Activated T-helper 1 cell treated with anti-CD3 and anti-CD28 coated beads, Interleukin-2, amount 50 U/mL, for 16 hours (primary cell): Measurements from ENCODE around the gene YTHDC1.
"Not testable (repeated sequence)": the region's sequence is repeated elsewhere in the genome, so short reads cannot be mapped to it uniquely, and the experiment has no call there.

Source experiments
- DNase-seq, 2 donors: peaks; one replicate each; pipeline ENCODE4 v3.0.0-alpha.2; 2020; ENCODE audit warnings: low read depth in 1 of 2, low spot score in 1 of 2

The YTHDC1 gene

DNA sequence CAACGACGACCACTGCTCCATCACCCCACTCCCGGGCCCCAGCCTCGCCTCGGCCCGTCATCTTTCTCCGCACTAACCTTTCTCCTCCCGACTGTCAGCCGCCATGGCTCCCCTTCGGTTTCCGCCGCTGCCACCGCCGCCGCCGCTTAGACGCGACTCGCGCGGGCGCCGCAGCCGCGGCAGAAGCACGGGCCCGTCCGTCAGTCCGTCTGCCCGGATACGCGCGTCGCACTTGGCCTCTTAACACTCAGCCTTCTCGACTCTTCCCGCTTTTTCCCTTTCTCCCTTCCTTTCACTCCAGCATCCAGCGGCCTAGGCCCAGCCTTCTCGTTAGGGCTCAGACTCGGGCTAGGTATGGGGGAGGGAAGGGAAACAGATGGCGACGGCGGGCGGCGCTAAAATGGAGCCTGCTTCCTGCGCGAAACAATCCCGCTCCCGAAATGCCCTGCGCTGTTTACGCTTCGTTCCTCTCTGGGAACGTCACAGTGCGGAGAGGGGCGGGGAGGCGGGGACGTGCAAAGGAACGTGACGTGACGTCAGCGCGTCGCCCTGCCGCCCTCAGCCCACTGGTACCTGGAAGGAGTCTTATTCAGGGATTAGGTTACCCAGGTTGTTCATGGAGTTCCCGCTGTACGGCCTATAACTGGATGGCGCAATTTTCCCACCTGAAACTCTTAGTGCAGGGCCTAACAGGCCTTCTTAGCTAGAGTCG lies at the start of gene YTHDC1:
YTHDC1 (minus strand) TSS at position 442 of the 712 bp plus-strand sequence; CDS start at position 105, 337 bp downstream.
- peak; percentile 90 to 91 for DNase-seq

DNA sequence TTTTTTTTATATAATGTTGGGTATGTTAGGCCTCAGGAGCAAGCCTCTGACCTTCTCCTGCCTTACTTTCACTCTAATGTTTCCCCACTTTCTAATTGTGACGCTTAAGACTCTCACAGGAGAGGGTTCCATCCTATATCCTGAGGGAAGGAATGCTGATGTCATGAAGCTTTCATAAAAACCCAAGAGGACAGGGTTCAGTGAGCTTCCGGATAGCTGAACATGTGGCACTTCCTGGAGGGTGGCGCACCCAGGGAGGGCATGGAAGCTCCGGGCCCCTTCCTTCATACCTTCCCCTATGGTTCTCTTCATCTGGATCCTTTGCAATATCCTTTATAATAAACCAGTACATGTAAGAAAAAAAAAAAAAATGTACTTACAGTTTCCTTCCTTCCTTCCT lies 49.4 kb upstream of the YTHDC1 start:
- DNase-seq = no peak

DNA sequence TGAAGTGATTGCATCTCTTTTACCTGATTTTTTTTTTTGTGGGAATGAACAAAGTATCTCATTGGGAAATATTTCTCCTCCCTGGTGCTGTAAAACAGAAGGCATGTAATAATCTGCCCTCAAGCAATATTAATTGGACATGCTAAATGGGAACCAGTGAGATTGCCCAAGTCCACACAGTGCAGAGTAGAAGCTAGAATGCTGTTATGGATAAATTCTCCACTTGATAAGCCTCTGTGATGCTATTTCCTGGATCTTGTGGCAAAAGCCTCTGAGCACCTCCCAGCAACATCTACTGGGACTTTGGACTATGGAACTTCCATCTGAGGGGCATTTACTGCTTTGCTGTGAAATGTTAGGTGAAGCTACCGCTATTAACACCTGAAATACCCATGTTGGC lies 46.9 kb upstream of the YTHDC1 start:
- DNase-seq = no peak

DNA sequence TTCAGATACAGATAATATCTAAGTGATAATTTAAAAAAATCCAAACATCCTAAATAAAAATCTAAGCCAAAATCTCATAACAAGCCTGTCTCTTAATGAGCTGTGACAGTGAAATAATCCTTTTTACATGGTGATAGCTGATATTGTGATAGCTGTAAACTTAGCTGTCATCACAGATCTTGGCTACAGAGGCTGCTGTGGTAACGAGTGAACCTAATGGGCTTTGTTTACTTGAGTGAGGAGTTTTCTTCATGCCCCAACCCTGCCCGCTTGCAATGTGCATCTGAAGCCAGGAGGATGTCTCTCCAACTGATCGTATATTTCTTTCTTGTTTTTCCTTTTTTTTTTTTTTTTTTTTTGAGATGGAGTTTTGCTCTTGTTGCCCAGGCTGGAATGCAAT lies 41.5 kb upstream of the YTHDC1 start:
- no peak for DNase-seq

DNA sequence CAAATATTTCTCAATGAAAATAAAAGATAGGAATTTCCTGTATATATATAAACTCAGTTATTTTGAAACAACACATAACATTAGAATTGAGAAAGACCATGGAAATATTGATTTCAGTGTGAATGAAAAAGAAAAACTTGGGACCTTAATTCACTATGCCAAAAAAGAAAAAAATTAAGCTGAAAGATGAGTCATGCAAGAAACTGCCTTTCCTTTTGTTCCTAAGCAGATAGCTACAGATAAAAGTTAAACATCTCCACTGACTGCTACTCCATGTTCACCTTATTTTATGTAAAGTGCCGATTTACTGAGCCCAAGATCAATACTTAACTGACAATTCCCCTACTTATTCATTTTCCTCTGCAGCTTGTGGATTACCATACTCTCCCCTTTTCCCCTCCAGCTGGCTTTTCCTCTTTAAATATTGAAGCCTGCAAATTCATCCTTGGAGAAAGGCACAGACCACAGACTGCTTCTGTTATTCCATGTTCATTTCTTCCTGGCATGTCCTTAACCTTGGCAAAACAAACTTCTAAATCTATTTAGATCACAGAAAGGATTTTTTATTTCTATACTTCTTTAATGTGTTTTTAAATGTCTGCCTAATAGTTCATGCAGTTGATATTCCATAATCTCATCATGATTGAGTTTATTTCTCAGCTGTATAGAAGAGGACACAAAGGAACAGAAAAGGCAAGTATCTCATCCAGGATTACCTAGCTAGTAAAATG lies 40.5 kb upstream of the YTHDC1 start:
- DNase-seq = no peak

DNA sequence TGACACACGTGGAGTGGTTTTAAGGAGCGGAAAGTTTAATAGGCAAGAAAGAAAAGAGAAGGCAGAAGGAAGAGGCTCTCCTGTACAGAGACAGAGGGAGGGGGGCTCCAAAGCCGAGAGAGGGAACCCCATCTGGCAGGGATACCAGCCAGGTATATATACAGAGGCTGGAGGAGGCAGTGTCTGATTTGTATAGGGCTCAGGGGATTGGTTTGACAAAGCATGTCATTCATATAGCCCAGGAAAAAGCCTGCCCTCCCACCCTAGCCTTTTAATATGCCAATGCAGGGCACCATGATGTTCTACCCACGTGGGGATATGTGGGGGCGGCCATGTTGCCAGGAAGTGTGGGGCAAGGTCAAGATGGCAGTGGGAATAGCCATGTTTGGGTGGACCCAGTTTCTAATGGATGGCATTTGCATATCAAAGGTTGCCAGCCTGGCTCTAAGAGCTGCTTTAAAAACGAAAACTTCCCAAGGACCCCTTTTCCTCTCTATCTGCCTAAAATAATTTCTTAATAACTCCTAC lies 39.6 kb upstream of the YTHDC1 start:
- not testable (repeated sequence) for DNase-seq

DNA sequence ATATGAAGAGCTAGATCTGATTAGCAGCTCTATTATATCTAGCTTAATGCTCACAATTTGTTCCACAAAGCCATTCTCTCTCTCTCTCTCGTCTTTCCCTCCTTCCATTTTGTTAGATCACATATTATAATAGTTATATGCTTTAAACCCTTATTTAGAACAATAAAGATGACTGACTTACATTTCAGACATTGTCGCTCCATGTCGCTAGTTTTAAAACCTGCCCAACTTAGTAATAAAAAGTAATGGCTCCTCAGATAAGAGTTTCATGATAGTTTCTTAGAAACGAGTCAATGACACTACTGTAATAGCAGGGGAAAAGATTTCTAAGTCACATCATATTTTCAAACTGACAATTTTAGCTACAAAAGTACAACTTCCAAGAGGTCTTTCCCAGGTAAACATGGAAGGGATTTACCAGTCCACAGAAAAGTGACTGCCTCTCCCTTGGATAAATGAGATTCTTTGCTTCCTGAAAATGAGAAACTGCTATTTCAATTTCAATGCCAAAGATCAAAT lies 38.5 kb upstream of the YTHDC1 start:
- DNase-seq = no peak

DNA sequence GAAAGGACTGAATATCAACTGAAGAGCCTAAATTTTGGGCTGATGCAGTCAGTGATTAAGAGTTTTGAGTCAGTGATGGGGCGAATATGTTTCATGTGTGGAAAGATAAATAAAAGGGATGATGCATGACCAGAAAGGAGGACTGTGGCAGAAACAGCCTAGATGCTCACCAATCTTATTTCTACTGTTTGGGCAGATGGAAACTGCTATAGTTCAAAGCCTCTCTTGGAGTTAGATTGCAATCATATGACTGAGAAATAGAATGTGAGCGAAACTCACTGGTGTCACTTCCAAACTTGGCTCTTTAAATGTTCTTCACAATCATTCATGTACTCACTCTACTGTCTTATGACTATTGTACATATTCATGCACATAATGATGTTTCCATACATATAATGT lies 35.4 kb upstream of the YTHDC1 start:
- no peak for DNase-seq

DNA sequence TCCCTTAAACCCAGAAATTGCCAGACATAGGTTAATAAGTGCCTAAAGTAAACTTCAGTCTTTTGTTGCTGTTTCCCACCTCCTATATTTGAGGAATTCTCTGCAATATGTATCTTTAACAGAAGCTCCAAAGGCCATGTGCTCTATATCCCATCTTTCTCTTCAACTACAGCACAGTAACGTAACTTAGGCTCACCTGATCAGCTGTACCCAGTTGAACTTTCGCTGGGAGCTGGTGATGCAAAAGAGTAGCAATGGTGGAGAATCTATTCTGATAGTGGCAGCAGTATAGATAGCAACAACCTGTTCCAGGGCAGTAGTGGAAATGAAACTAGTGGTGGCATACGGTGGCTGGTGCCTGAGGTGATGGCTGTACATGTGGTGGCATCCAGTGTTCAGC lies 33.2 kb upstream of the YTHDC1 start:
- DNase-seq = no peak

DNA sequence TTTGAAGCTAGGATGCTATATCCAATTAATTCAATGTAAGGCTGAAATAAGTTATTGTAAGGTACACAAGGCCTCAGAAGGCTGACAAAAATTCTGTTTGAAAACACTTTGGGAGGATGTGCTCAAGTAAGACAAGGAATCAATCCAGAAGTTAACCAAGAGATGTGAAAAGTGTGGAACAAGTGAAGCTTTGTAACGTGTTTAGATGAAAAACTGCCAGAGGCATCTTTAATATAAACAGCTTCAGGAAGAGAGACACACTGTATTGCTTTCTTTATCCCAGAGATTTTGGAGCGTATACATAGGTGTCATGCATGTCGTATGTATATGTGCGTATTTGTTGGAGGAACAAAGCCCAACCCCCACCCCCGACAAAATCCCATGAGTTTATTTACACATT lies 28.3 kb upstream of the YTHDC1 start:
- no peak for DNase-seq

DNA sequence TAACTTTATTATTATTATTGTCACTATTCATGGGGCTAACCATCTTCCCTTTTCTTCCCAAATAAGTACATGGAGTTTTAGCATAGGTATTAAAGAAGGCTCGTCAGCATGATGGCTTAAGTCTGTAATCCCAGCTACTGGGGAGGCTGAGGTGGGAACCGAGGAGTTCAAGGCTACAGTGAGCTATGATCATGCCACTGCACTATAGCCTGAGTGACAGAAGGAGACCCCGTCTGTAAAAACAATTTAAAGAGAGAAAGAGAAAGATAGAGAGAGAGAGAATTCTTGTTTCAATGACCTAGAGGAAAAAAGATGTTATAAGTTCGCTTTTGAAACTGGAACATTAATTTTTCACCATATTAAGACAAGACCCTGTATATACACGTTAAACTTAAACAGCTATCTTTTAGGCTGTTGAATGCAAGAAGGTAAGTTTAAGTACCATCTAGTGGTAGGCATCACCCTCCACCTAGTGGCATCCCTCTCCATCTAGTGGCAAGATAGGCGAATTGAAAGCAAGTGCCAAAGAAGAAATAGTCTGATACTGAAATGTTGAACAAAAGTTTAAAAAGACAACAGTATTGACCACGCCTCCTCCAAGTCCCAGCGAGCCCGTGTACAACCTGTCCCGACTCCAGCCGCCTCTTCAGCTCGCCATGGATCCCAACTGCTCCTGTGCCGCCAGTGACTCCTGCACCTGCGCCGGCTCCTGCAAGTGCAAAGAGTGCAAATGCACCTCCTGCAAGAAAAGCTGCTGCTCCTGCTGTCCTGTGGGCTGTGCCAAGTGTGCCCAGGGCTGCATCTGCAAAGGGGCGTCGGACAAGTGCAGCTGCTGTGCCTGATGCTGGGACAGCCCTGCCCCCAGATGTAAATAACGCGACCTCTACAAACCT lies 26.0 kb upstream of the YTHDC1 start:
- DNase-seq = peak in 1 of 2 donors; percentile 10

DNA sequence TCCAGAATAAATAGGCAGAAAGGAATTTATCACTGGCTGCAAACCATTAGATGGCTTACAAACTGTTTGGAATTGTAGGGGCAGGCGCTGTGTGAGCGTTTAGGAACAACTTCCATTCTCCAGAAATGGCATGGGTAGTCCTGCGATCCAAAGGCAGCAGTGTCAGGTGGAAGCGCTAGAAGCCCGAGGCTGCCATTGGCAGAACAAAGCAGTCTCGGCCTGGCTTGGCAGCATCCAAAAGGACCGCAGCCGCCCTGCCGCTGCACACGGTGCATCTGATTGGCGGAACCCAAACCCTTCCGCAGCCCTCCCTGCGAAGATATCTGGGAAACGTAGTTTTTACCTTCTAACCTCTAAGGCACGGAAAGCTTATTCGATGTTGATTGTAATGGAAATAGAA lies 23.6 kb upstream of the YTHDC1 start:
- peak; percentile 17 to 32 for DNase-seq

DNA sequence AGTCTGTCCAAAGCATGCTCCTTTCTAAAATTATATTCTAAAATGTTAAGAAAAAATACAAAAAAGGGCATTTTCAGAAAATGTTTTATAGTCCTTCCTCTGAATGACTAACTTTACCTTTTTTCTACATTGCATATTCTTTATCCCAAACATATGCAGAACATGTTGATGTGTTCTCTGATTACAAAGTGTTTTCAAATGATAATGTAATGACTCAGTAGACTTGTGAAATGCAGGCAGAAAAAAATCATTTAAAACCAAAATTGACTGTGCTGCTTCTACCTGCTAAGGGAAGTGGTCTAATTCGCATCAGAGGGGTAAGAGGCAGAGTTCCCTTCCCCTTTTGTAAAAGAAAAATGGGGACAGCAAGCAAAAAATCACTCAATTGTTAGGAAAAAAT lies 22.7 kb upstream of the YTHDC1 start:
- no peak for DNase-seq

DNA sequence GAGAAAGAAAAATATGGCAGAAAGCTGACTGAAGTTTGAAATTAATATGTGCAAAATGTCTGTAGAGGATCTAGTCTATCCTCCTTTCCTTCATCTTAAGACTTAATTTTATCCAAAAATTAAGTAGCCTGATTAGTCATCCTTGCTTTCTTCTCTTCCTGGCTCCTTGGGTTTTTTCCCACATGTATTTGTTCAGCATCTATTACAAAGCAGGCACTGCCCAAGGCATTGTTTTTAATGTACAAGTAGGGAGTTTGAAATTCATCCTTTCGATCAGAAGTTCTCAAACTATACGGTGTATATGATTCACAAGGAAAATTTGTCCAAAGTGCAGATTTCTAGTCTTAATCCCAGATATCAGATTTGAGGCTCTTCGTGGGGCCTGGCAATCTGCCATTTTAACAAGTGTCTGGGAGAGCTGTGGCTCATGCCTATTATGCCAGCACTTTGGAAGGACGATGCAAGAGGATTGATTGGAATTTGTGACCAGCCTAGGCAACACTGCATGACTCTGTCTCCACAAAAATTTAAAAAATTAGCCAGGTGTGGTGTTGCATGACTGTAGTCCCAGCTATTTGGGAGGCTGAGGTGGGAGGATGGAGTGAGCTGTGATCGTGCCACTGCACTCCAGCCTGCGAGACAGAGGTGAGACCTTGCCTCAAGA lies 19.4 kb upstream of the YTHDC1 start:
- DNase-seq = no peak

DNA sequence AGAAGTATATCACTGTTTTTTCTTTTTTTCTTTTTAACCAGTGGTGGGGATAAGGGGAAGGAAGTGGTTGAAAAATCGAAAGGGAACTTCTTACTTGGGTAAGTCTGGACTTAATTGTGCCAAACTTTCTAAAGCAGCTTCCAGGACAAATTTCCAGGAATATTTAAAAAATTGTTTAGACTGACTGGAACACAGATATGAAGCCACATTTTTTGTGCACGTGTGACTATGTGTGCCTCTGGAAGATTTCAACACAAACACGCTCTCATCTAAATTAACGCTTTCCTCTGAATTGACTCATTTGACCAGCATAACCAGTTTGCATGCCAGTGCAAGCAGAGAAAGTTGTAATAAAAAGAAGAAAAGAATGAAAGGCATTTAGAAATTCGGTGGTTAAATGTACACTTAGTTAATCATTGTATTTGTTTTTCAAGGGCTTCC lies 18.8 kb upstream of the YTHDC1 start:
- DNase-seq = no peak

DNA sequence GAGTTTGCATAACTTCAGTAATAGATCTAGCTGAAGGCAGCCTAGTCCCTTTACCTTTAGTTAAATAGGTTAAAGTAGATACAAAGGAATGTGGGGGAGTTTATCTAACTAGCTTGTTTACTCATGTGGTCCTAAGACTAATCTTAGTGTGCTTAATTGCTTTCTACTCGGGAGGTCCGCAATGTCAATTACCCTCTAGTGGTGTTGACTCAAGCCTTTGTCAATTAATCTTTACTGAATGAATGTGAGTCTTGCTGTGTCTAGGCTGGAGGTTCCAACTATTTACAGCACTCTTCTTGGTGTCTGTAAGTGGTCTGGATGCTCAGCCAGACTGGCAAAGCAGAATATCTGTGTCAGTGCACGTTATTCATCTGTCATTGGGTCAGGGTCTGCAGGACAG lies 17.9 kb upstream of the YTHDC1 start:
- no peak for DNase-seq

DNA sequence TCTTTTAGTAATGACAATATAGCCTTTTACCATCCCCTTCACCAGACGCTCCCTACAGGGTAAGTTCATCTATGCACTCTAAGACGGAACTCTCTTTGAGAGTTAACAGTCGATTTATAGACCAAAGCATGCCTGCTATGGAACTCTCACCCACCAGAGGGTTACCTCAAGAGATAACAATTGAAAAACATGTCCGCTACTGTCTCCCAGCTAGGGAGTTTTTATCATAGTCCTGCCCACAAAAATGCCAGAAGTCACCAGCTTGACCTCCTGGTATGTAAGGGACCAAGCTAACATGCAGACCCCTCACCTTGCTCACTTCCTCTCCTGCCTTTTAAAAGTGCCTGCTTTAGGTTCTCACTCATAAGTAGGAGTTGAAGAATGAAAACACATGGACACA lies 16.7 kb upstream of the YTHDC1 start:
- no peak for DNase-seq

DNA sequence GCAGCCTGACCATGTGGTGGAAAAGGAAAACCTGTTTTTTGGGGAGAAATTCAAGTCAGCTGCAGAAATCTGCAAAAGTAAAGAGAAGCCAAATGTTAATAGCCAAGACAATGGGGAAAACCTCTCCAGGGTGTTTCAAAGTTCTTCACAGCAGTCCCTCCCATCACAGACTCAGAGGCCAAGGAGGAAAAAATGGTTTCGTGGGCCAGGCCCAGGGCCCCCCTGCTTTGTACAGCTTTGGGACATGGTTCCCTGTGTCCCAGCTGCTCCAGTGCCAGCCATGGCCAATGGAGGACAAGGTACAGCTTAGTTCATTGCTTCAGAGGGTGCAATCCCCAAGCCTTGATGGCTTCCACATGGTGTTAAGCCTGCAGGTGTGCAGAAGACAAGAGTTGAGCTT lies 15.2 kb upstream of the YTHDC1 start:
- no peak for DNase-seq

DNA sequence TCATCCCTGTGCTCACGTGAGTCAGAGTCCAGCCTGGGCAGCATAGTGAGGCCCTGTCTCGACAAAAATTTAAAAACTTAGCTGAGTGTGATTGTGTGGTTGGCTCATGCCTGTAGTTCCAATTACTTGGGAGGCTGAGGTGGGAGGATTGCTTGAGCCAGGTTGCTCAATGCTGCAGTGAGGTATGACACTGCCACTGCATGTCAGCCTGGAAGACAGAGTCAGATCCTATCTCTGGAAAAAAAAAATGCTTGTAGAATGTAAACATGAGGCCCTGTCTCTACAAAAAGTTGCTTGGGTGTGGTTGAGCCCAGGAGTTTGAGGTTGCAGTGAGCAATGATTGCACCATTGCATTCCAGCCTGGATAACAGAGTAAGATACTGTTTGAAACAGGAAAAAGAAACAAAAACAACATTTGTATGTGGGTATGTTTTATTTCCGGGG lies 11.3 kb upstream of the YTHDC1 start:
- no peak for DNase-seq

DNA sequence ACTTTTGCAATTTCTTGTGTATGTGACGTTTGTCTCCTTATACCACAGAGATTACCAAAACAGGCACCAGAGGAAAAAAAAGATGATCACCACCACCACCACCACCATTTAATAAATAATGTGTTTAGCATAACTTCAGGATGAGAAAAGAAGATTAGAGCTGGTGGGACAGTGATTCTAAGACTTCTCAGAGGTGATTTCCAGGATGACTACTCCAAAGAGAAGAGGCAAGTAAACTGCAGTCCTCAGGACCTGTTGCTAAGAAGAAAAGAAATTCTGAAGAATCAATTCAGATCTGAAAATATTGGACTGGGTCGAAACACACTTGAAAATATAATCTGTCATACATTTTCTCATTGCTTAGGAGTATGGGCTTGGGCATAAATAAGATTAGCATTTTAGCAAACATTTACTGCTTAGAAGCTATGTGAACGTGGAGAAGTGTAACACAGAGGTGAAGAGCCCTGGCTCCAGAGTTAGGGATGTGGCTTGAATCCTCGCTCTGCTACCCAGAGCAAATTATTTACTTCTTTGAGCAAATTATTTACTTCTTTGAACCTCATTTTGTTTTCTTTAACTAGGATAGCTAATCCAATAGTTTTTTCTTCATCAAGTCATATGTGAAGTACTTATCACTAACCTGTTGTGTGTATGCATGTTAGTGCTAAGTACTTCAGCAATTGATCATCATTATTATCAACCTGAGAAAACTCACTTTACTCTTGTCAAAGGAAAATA lies 10.5 kb upstream of the YTHDC1 start:
- no peak for DNase-seq
